Type B pancreatic cell (in vitro differentiated cells): ENCODE results near the gene ZNF76. TPM values are rescaled to one million over a fixed set of nuclear protein-coding genes. Genes with fewer than 3 reads are reported as not detected.
A peak's percentile ranks its signal among the peaks of the same experiment; 100 is the strongest.

Experiments used
- DNase-seq: peaks from one replicate; pipeline ENCODE4 v3.0.0; 2021; ENCODE audit warnings: mixed read lengths; ENCODE audit not compliant: unreplicated experiment; ENCODE audit errors: extremely low spot score
- H3K27ac Mint-ChIP-seq: 2 replicates; pipeline ENCODE4 v1.8.0; 2021; ENCODE audit warnings: mild to moderate bottlenecking, mixed read lengths
- H3K27me3 Mint-ChIP-seq: 2 replicates; pipeline ENCODE4 v1.8.0; 2021; ENCODE audit warnings: mixed read lengths
- H3K36me3 Mint-ChIP-seq: 2 replicates; pipeline ENCODE4 v1.8.0; 2021; ENCODE audit warnings: mixed read lengths
- H3K4me1 Mint-ChIP-seq: one replicate; pipeline ENCODE4 v1.8.0; 2021; ENCODE audit warnings: mixed read lengths; ENCODE audit not compliant: unreplicated experiment
- H3K4me3 Mint-ChIP-seq: 2 replicates; pipeline ENCODE4 v1.8.0; 2021; ENCODE audit warnings: mild to moderate bottlenecking, mixed read lengths
- H3K9me3 Mint-ChIP-seq: 2 replicates; pipeline ENCODE4 v1.8.0; 2021; ENCODE audit warnings: mixed read lengths
- total RNA-seq: library from RNA; stranded (reverse); gene quantifications from 2 replicates; pipeline ENCODE4 v1.2.1, GENCODE V29; 2021; ENCODE audit warnings: low replicate concordance
- TF ChIP-seq, protein P1 (sequence below): fragments of 200-600 bp; sonication (generic); conservative IDR thresholded peaks from 2 replicates; pipeline ENCODE4 v1.5.0; 2021; ENCODE audit warnings: antibody characterized with exemption, mild to moderate bottlenecking

Gene ZNF76
- total RNA-seq, 1 donor from 2014 or later = 37.3 TPM

DNA sequence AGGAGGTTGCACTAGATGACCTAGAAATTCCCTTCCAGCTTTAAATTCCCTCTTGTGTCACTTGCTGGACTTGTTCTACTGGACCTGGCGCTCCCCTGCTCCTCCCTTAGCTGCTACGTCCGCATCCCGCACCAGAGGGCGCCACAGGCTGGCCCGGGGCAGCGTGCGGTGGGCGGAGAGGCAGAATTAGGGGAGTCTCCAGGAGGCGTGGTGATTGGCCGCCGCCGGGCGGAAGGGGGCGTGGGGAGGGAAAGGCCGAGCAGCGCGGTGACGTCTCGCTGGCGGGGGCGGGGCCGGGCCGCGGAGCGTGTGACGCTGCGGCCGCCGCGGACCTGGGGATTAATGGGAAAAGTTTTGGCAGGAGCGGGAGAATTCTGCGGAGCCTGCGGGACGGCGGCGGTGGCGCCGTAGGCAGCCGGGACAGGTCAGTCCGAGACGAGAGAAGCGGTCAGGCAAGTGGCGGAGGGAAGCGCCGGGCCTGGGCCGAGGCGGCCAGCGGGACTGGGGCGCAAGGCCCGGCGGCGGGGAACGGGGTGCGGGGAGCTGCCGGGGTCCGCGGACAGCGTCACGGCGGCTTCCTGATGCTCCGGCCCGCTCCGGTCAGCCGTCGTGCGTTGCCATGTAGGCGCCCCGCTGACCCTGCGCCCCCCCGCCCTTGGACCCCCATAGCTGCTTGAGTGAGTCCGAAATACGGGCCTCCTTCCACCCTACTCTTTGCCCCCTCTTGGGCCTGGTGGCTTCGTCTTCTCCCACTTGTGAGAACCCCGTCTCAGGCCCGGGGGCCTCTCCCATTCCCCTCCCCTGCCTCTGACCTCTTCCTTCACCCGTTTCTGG is 82.9 kb downstream of the ZNF76 start, which contains the start of gene PPARD:
Gene PPARD, plus strand, starts transcription at position 301 of the 834 bp plus-strand sequence. CDS start 68,530 bp downstream, outside the sequence.
- H3K27ac Mint-ChIP-seq = peak within 1 kb of the TSS; percentile 91
- DNase-seq = peak; percentile 99
- no peaks in the 10 kb centered on the region for H3K9me3 Mint-ChIP-seq
- TF ChIP-seq, protein P1, sequence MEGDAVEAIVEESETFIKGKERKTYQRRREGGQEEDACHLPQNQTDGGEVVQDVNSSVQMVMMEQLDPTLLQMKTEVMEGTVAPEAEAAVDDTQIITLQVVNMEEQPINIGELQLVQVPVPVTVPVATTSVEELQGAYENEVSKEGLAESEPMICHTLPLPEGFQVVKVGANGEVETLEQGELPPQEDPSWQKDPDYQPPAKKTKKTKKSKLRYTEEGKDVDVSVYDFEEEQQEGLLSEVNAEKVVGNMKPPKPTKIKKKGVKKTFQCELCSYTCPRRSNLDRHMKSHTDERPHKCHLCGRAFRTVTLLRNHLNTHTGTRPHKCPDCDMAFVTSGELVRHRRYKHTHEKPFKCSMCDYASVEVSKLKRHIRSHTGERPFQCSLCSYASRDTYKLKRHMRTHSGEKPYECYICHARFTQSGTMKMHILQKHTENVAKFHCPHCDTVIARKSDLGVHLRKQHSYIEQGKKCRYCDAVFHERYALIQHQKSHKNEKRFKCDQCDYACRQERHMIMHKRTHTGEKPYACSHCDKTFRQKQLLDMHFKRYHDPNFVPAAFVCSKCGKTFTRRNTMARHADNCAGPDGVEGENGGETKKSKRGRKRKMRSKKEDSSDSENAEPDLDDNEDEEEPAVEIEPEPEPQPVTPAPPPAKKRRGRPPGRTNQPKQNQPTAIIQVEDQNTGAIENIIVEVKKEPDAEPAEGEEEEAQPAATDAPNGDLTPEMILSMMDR = peak; percentile 98
- peaks cover 8% of the 10 kb centered on the region for H3K27me3 Mint-ChIP-seq
- peak within 1 kb of the TSS; percentile 96 for H3K4me3 Mint-ChIP-seq
- no peaks in the 10 kb centered on the region for H3K36me3 Mint-ChIP-seq
- H3K4me1 Mint-ChIP-seq = peaks cover 26% of the 10 kb centered on the region

DNA sequence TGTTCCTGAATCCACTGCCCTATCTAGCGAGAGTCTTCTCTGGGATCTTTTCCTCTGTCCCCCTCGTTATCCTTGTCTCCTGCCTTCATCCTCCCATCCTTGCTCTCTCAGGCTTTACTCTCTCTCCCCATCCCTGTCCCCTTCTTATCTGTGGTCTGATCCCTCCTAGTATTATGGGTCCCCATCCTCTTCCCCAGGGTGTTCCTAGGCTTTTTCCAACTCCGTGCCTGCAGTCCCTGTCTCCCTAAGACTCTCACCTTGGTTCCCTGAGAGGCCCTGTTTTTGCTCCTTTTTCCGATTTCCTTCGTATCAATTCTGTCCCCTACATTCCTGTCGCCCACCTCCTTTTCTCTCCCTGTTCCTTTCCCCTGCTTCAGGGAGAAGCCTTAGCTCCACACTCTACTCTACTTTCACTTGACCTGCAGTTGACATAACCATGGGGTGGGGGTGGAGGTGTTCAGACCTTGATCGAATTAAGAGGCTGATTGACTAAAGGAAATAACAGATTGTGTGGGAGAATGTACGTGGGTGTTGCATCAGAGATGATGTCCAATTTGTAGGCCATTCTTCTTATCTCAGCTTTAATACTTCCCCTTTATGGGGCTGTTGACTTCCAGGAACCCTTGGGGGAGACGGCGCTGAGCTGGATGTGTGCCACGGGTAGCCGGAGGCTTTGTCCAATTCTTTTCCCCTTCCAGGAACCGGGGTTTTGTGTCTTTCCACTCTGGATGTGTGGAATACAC is 83.7 kb downstream of the ZNF76 start:
- no peak for DNase-seq
- Mint-ChIP-seq H3K9me3 (no peaks in the 10 kb centered on the region), H3K27ac (peak overlapping the region; percentile 91), H3K36me3 (peaks cover 3% of the 10 kb centered on the region), H3K4me3 (peak overlapping the region; percentile 96), H3K4me1 (peaks cover 29% of the 10 kb centered on the region), H3K27me3 (peaks cover 4% of the 10 kb centered on the region)
- TF ChIP-seq, protein P1 = no peak

DNA sequence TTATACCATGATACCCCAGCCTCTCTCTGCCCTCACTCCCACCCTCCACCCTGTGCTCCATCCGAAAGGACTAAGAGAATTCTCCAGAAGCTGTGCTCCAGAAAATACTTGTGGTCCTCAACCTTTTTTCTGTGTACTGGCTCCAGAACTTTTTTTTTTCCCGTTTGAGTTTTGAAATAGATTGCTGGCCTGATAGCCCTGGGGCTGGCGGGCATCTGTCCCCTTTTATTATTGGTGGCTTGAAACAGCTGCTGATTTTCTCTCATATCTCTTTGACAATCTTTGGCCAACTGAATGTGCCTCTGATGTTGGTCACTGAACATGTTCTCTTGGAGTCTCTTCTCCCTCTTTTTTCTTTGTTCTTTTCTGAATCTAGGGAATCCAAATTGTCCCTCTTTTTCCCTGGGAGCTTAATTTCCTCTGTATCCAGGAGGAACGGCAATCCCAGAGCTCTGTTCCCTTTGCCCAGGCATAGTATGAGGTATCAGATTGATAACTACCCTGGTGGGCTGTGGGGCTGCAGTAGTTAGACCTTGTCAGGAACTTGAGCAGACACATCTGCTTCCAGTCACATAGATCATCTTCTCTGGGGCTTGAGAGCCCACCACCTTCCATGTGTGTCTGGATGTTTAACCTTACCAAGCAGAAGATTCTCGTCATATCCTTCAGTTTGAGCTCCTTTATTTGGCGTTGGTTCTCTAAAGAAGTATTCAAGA is 84.5 kb downstream of the ZNF76 start:
- TF ChIP-seq, protein P1 = no peak
- Mint-ChIP-seq H3K27me3 (peaks cover 3% of the 10 kb centered on the region), H3K9me3 (no peaks in the 10 kb centered on the region), H3K4me3 (peak overlapping the region; percentile 96), H3K27ac (peak overlapping the region; percentile 91), H3K36me3 (peaks cover 8% of the 10 kb centered on the region), H3K4me1 (peaks cover 33% of the 10 kb centered on the region)
- no peak for DNase-seq

Other genes with a start within 250 kb of the ZNF76 start
- gene TCP11, start 118.4 kb upstream of the ZNF76 start, total RNA-seq = not detected in 2 replicates
- 14.7 and 14.9 TPM in 2 replicates for gene SCUBE3, start 45.8 kb upstream of the ZNF76 start, total RNA-seq
- 6.2 and 12.1 TPM in 2 replicates for gene DEF6, start 38.1 kb downstream of the ZNF76 start, total RNA-seq
- 21.9 and 27.1 TPM in 2 replicates for gene PPARD, start 82.8 kb downstream of the ZNF76 start, total RNA-seq
- 11.6 and 12.8 TPM in 2 replicates for gene FANCE, start 192.6 kb downstream of the ZNF76 start, total RNA-seq
- 1,788 and 1,808 TPM in 2 replicates for gene RPL10A, start 208.7 kb downstream of the ZNF76 start, total RNA-seq
- gene TEAD3, start 237.3 kb downstream of the ZNF76 start, total RNA-seq = 49.8 and 109 TPM in 2 replicates